Measurements from ENCODE around the gene RANBP10. TPM values are rescaled to one million over a fixed set of nuclear protein-coding genes. Genes with fewer than 3 reads are reported as not detected.
A peak's percentile ranks its signal among the peaks of the same experiment; 100 is the strongest.

RANBP10 gene
- total and polyA plus RNA-seq, 2 of the 13 experiments (the other 11 are each of a cell fraction or from before 2014, with no cell fraction given), result 9.2 to 22.7 TPM

- TF ChIP-seq ZNF574 (CRISPR knock-in tag; IDR thresholded peaks at IDR 0.05) (peak; percentile 44; the same call in 1 of the 2 replicates), NFIC (IDR thresholded peaks at IDR 0.05; ENCODE audit: low read length) (no peak), ZBTB7A (CRISPR knock-in tag; IDR thresholded peaks at IDR 0.05) (no peak), SIX1 (CRISPR knock-in tag; IDR thresholded peaks at IDR 0.05; ENCODE audit: borderline replicate concordance) (no peak), CAMTA2 (CRISPR knock-in tag; IDR thresholded peaks at IDR 0.05; ENCODE audit: borderline replicate concordance) (0 out of 2 replicates have a peak, but pooled peaks have one; percentile 46), ZNF775 (CRISPR knock-in tag; IDR thresholded peaks at IDR 0.05; ENCODE audit: borderline replicate concordance) (no peak), NCOA5 (CRISPR knock-in tag; IDR thresholded peaks at IDR 0.05) (no peak), XBP1 (CRISPR knock-in tag; IDR thresholded peaks at IDR 0.05) (no peak), NFE2 (CRISPR knock-in tag; IDR thresholded peaks at IDR 0.05) (no peak), TEF (CRISPR knock-in tag; IDR thresholded peaks at IDR 0.05) (no peak), ZNF563 (CRISPR knock-in tag; IDR thresholded peaks at IDR 0.05) (peak; percentile 44; the same call in 1 of the 2 replicates), ZNF20 (CRISPR knock-in tag; IDR thresholded peaks at IDR 0.05) (no peak), ZNF510 (CRISPR knock-in tag; IDR thresholded peaks at IDR 0.05; ENCODE audit: low read depth) (no peak), HMG20B (CRISPR knock-in tag; conservative IDR thresholded peaks at IDR 0.05) (0 out of 2 replicates have a peak, but pooled peaks have one; percentile 14), HDAC1 (CRISPR knock-in tag; IDR thresholded peaks at IDR 0.05) (peak; percentile 57; the same call in 1 of the 2 replicates), DPF2 (CRISPR knock-in tag; IDR thresholded peaks at IDR 0.05; ENCODE audit: borderline replicate concordance, low read depth) (no peak), ZFP41 (CRISPR knock-in tag; IDR thresholded peaks at IDR 0.05; ENCODE audit: borderline replicate concordance) (no peak), SATB2 (CRISPR knock-in tag; IDR thresholded peaks at IDR 0.05) (no peak), ZFP36L1 (CRISPR knock-in tag; IDR thresholded peaks at IDR 0.05) (0 out of 2 replicates have a peak, but pooled peaks have one; percentile 30), ZBTB46 (CRISPR knock-in tag; IDR thresholded peaks at IDR 0.05; ENCODE audit: borderline replicate concordance) (no peak), ZNF276 (CRISPR knock-in tag; IDR thresholded peaks at IDR 0.05; ENCODE audit: low read depth) (no peak), ZNF3 (CRISPR knock-in tag; IDR thresholded peaks at IDR 0.05) (no peak), RBM22 (optimal IDR thresholded peaks at IDR 0.05; ENCODE audit: low read length) (no peak)
These were observed 80.0 kb downstream of the RANBP10 start (continued) for GRCh38 chr16:67726106-67727034.

Measured in HepG2 (cell line).